Stimulated activated CD4-positive, alpha-beta T cell treated with anti-CD3 and anti-CD28 coated beads, Interleukin-1b, Interleukin-23, amount 100 ng/mL, for 1 hour (primary cell): ENCODE measurements around the gene TMOD3.
"Not testable (repeated sequence)": the region's sequence is repeated elsewhere in the genome, so short reads cannot be mapped to it uniquely, and the experiment has no call there.

Experiments used
- DNase-seq, 2 donors: peaks; one replicate each; pipeline ENCODE4 v3.0.0-alpha.2; 2020; ENCODE audit warnings: low read depth in 2 of 2

TMOD3 gene

GRCh38 chr15:51829376-51830275 lies at the start of gene TMOD3:
Gene TMOD3 (plus strand): TSS chr15:51829653. CDS start chr15:51862885, 33,232 bp downstream.
- DNase-seq: peak; percentile 71 to 81

DNA sequence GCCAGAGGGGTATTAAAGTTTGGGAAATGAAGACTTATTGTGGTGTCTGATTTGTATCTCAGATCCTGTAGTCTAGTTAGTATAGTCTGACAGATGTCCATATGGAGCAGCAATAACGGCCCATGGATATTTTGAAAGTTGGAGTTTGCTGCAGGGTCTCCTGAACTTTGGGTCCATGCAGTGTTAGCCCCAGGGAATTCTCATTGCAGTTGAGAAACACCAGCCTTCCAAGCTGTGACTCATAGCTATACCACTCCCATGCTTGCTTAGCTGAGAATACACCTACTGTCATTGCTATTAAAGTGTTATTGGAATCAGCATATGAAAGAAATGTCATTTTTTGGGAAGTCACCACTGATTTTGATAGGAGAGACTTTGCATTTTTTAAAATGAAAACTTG lies 48.8 kb upstream of the TMOD3 start:
- DNase-seq: no peak

- no peak for DNase-seq
These were observed 47.9 kb upstream of the TMOD3 start for GRCh38 chr15:51781506-51781905.

- DNase-seq: no peak
These were observed 47.0 kb upstream of the TMOD3 start for GRCh38 chr15:51782357-51782896.

DNA sequence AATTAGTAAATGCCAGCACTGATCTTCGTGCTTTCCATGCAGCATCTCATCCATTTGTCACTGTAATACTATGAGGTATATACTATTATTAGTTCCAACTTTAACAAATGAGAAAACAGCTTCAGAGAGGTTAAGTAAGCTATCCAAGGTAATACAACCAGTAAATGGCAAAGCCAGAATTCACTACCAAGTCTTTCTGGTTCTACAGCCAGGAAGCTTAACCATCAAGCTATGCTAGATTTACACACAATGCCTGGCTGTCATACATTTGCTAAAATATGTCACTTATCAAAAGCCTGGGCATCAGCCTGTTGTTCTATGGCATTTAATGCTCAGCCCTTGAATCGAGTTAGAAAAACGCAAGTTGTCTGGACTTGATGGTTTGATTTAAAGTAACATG lies 45.5 kb upstream of the TMOD3 start:
- DNase-seq: no peak

- DNase-seq: not testable (repeated sequence)
These were observed 42.3 kb upstream of the TMOD3 start for GRCh38 chr15:51787130-51787529.

- DNase-seq: not testable (repeated sequence)
These were observed 37.0 kb upstream of the TMOD3 start for GRCh38 chr15:51792474-51792873.

- no peak for DNase-seq
These were observed 35.7 kb upstream of the TMOD3 start for GRCh38 chr15:51793521-51794305.

- DNase-seq: no peak
These were observed 32.5 kb upstream of the TMOD3 start for GRCh38 chr15:51796847-51797401.

DNA sequence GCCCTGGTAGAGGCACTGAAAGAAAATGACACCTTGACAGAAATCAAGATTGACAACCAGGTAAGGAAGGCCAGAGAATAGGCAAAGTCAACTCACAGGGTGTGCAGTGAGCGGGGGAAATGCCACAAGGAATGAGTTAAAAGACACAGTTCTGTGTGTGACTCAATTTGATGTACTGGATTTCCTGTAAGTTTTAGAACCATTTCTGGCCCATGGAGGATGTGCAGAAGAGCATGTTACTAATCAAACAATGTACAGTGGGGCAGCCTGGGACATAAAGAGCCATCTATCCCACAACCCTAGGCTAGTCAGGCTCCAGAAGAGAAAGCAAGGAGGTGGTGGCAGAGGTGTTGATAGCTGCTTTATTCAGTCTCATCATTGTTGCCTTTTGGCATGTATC lies 31.2 kb upstream of the TMOD3 start:
- no peak for DNase-seq

- DNase-seq: no peak
These were observed 29.9 kb upstream of the TMOD3 start for GRCh38 chr15:51799282-51800252.

GRCh38 chr15:51801391-51801835 lies 28.0 kb upstream of the TMOD3 start:
- no peak for DNase-seq

DNA sequence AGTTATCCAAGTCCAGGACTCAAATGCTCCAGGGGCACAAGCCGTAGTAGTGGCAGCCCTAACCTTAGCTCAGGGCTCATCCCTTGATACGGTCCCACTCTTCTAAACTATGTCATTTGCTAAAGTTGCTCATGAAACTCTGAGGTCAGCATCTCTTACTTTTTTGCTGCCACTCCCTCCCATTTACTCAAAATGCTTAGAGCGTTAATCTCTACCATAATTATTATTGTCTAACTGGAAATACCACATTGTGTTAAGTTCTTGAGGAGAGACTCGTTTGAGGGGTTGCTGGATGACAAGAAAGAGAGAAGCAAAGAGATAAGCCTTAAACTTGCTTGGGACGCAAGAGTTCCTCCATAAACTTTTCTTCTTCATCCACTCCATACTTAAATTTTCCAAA lies 26.9 kb upstream of the TMOD3 start:
- no peak for DNase-seq

- DNase-seq: no peak
These were observed 25.5 kb upstream of the TMOD3 start for GRCh38 chr15:51803965-51804364.

- no peak for DNase-seq
These were observed 23.3 kb upstream of the TMOD3 start for GRCh38 chr15:51806123-51806522.

DNA sequence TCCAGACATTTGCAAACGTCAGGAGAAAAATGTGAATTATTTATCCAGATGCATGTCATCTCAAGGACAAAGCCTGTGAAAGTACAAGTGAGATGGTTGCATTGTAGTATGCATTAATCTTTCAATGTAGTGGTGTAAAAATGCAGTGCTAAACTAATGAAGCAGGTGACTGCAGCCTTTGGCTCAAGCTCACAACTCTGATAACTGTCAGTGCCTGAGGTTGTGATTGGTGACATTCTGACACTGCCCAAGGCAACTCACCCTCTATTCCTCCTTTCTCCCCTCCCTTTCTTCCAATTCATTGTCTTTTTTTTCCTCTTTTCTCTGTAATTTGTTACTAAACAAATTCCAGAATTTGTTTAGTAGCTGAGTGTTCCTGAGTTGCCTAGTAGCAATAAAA lies 20.0 kb upstream of the TMOD3 start:
- no peak for DNase-seq

- no peak for DNase-seq
These were observed 16.9 kb upstream of the TMOD3 start for GRCh38 chr15:51812598-51812997.

- no peak for DNase-seq
These were observed 14.8 kb upstream of the TMOD3 start for GRCh38 chr15:51814606-51815005.

GRCh38 chr15:51816611-51817010 lies 12.8 kb upstream of the TMOD3 start:
- DNase-seq: no peak

DNA sequence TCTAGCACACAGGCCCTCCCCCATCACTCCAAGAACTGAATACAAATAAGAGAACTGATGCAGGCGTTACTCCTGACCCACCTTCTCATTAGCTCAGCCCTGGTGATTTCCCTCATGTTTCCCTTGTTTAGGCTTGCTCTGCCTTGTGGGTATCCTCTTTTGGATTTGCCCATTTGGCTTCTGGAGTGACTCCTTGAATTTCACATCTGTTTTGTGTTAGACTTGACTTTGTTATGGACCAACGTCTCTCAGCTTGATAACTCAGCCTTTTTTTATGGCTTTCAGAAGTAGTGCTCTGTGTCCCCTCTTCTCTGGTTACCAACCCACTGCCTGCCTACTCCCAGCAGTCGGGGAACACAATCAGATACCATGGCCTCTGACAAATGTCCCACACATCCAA lies 11.3 kb upstream of the TMOD3 start:
- no peak for DNase-seq

DNA sequence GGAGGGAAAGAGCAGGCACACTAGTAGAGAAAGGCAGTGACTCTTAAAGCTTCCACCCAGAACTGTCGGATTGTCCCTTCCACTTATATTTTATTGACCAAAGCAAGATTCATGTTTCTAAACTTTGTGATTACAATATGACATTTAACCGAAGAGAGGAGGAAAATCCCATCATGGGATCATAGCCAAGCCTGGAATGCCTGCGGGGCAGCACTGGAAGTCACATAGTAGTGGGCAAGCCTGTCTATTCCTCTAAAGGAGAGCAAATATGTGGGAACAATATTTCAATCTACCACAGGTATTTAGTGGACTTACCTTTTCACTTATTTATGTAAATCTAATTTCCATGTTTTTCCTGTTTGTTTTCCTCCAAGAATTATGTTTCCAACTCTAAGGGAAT lies 3.8 kb upstream of the TMOD3 start:
- no peak for DNase-seq
